Breast epithelium (tissue), 4 donors: ENCODE results near the gene PLXNB2. TPM values are rescaled to one million over a fixed set of nuclear protein-coding genes. Genes with fewer than 3 reads are reported as not detected.

Source experiments
- DNase-seq, 2 donors: peaks; one replicate each; pipeline ENCODE4 v3.0.0-alpha.2; 2019; ENCODE audit warnings: low spot score in 2 of 2
- H3K27ac ChIP-seq, 2 donors: fragments of 200-600 bp; sonication (generic) in 1 of 2; one replicate each; pipeline ENCODE4 v1.5.1; 2016 to 2019; ENCODE audit warnings: mild to moderate bottlenecking in 1 of 2
- H3K27me3 ChIP-seq, 2 donors: fragments of 200-600 bp; sonication (generic) in 1 of 2; one replicate each; pipeline versions ENCODE4 v1.5.1 to v1.6.0; 2017 to 2019; ENCODE audit warnings: control low read depth in 1 of 2, mild to moderate bottlenecking in 1 of 2
- H3K36me3 ChIP-seq: fragments of 200-600 bp; one replicate; pipeline ENCODE4 v1.5.1; 2019
- H3K4me1 ChIP-seq, 2 donors: fragments of 200-600 bp; sonication (generic); one replicate each; pipeline ENCODE4 v1.5.1; 2016 to 2019; ENCODE audit warnings: control low read depth in 1 of 2
- H3K4me3 ChIP-seq, 3 donors: fragments of 200-600 bp; sonication (generic); 1 replicate in 2 of 3; 2 replicates in 1 of 3; pipeline ENCODE4 v1.5.1; 2016 to 2019; ENCODE audit warnings: mild to moderate bottlenecking in 3 of 3, moderate library complexity in 2 of 3
- H3K9me3 ChIP-seq, 2 donors: fragments of 200-600 bp; sonication (generic) in 1 of 2; one replicate each; pipeline ENCODE4 v1.5.1; 2016 to 2019; ENCODE audit warnings: control low read depth in 1 of 2
- CTCF ChIP-seq, 3 donors: fragments of 450-650 bp; IDR thresholded peaks; one replicate each; pipeline ENCODE4 v1.5.1; 2016 to 2017; ENCODE audit warnings: antibody characterized with exemption in 3 of 3, mild to moderate bottlenecking in 3 of 3, moderate library complexity in 3 of 3
- POLR2A ChIP-seq: fragments of 450-650 bp; IDR thresholded peaks from one replicate; pipeline ENCODE4 v1.6.1; 2016; ENCODE audit warnings: antibody characterized with exemption, mild to moderate bottlenecking, moderate library complexity
- POLR2AphosphoS5 ChIP-seq, 3 donors: sonication (generic); formaldehyde crosslinking; IDR thresholded peaks; one replicate each; pipeline ENCODE4 v1.6.1; 2017; ENCODE audit warnings: antibody characterized with exemption in 3 of 3
- intact Hi-C: fragments of 100-400 bp; cut with DNase I; formaldehyde crosslinking; loops from one replicate; pipeline ENCODE4 v1.15.1; 2023; ENCODE audit warnings: low total_unique reads
- total RNA-seq, 3 donors: library from RNA; depleted of rRNA; stranded (reverse); fragments of >200 nt; gene quantifications; one replicate each; pipeline ENCODE4 v1.1.0, GENCODE V29; 2016

Gene PLXNB2
- total RNA-seq, 3 donors from 2014 or later = 79.0 to 137 (median 122) TPM

DNA sequence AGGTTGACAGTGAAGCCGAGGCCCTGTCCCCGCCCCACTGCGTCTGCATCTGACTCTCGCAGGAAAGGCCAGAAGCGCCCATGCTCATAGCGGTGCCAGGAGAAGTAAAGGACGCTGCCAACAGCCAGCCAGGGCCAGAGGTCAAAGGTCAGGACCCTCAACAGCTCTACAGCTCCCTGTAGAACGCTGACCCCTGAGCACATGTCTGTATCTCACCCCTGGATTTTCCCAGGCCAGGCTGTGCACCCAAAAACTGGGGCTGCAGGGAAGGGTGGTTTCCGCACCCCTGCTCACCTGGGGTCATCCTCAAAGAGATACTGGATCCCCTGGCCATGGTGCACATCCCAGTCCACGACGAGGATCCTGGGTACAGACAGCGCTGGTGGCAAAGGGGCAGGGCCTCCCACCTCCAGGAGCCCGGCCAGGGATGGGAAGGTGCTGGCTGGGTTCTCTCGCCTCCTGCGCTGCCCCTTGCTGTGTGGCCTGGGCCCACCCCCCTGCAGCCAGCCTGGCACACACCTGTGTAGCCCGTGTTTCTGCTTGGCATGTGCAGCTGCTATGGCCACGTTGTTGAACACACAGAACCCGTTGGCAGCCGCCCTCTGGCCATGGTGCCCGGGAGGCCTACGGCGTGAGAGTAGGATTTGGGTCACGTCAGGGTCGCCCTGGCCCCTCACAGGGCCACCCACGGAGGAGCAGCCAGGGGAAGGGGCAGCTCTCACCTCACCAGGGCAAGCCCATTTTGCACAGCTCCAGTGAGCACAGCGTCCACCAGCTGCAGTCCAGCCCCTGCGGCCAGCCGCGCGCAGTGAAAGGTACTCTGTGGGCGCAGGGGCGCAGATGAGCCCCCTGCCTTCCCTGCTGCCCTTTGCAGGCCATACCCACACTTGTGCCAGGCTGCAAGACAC lies 57.9 kb downstream of the PLXNB2 start:
- no peaks in the 10 kb centered on the region for H3K27me3 ChIP-seq
- intact Hi-C loops = loop anchor here (10.0 kb wide), 1 partner anchor 255 kb away; the partner anchor contains the start of genes LMF2 and NCAPH2
- H3K4me1 ChIP-seq = peaks cover 17 to 18% of the 10 kb centered on the region in 2 donors
- no peaks in the 10 kb centered on the region for H3K9me3 ChIP-seq
- no peak overlapping the region for H3K27ac ChIP-seq
- peak overlapping the region in 1 of 3 donors; percentile 74 for H3K4me3 ChIP-seq
- H3K36me3 ChIP-seq = no peaks in the 10 kb centered on the region
- TF ChIP-seq POLR2A (no peak), CTCF (IDR thresholded peaks at IDR 0.05) (no peak), POLR2AphosphoS5 (IDR thresholded peaks at IDR 0.05) (no peak)
- DNase-seq = no peak

DNA sequence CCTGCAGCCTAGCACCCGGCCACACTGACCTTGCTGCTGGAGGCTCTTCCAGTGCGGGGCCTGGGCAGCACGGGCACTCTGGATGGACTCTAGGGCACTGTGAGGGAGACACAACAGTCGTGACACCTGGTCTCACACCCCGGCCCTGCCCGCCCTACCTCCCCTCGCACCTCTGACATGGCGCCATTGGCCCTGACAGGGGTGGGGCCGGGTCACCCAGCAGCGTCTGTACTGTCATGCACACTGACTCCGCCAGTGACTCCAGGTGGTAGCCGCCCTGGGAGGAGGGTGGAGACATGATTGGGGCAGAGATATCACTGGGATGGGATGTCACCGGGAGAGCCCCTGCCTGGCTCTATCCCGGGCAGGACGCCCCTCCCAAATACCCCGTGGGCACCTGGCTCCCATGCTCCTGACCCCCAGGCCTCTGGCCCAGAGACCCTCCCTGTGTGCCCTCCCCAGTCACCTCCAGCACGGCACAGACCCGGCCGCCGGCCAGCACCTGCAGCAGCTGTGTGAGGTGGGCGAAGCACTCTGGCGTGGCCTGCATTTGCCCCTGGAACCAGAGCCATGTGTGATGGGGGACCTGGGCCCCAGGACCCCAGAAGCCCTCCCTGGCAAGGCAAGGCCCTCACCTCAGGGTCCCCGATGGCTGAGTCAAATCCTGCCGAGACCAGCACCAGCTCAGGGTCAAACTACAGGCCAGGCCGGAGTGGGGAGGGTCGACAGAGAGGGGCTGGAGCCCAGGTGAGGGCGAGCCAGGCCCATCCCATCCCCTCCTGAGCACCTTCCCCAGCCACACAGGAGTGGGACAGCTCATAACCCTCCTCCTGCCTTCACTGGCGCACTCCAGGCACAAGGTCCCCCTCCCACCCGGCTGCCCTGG lies 59.0 kb downstream of the PLXNB2 start:
- DNase-seq = no peak
- intact Hi-C loops = no loop called here
- TF ChIP-seq POLR2A (no peak), CTCF (IDR thresholded peaks at IDR 0.05) (no peak), POLR2AphosphoS5 (IDR thresholded peaks at IDR 0.05) (no peak)
- Histone ChIP-seq H3K4me3 (no peak overlapping the region), H3K27ac (no peak overlapping the region), H3K9me3 (no peaks in the 10 kb centered on the region), H3K27me3 (no peaks in the 10 kb centered on the region), H3K4me1 (peaks cover 17 to 18% of the 10 kb centered on the region in 2 donors), H3K36me3 (no peaks in the 10 kb centered on the region)

GRCh38 chr22:50247748-50248147 lies 59.7 kb downstream of the PLXNB2 start:
- TF ChIP-seq CTCF (IDR thresholded peaks at IDR 0.05) = no peak
- no peak for TF ChIP-seq POLR2A
- no peak for TF ChIP-seq POLR2AphosphoS5 (IDR thresholded peaks at IDR 0.05)
- Histone ChIP-seq H3K27ac (no peak overlapping the region), H3K9me3 (no peaks in the 10 kb centered on the region), H3K36me3 (no peaks in the 10 kb centered on the region), H3K4me3 (no peak overlapping the region), H3K27me3 (no peaks in the 10 kb centered on the region), H3K4me1 (peaks cover 17 to 21% of the 10 kb centered on the region in 2 donors)
- intact Hi-C loops = no loop called here
- DNase-seq = no peak

DNA sequence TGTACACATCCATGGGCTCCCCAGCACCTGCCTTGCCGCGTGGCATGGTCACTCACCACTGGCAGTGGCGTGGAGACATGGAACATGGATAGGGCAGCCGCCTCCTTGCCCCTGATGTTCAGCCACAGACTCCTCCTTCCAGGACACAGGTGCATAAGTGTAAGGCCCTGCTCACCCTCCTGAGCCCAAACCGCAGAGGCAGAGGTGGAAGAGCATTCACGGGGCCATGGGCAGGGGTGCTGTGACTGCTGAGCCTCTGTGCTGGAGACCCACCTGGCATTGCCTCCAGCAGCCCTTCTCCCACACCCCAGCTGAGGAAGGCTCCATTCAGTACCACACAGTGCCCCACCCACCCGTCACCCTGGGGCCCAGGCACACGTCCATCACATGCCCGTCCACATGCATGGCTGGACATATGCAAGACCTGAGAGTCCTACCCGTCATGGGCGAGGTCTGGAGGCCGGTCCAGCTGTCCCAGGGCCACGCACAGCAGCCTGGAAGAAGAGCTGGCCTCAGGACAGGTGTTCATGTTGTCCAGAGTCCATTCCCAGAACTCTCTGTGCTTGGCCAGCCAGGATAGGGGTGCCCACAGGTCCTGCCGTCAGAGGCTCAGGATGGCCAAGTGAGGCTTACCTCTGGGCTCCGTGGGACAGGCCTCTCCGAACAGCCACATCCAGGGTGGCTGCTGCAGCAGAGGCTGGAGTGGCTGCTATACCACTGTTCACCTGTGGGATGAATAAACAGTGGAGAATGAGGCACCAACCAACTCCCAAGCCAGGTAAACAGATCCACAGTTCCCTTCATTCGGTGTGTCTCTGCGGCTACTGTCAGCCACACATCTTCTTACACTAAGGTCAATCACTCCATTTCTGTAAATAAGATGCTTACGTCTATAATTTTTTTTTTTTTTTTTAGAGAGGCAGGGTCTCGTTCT lies 60.9 kb downstream of the PLXNB2 start:
- H3K4me1 ChIP-seq = peaks cover 17 to 24% of the 10 kb centered on the region in 2 donors

More for the DNA sequence above, 60.9 kb downstream of the PLXNB2 start:
- H3K4me3 ChIP-seq = peak overlapping the region in 1 of 3 donors; percentile 98
- H3K9me3 ChIP-seq = no peaks in the 10 kb centered on the region
- DNase-seq = no peak
- intact Hi-C loops = no loop called here
- no peaks in the 10 kb centered on the region for H3K27me3 ChIP-seq
- H3K27ac ChIP-seq = peak overlapping the region; percentile 95 to 99
- TF ChIP-seq CTCF (IDR thresholded peaks at IDR 0.05) (no peak), POLR2AphosphoS5 (IDR thresholded peaks at IDR 0.05) (no peak), POLR2A (no peak)
- H3K36me3 ChIP-seq = no peaks in the 10 kb centered on the region
